NCI-H128 (cell line): ENCODE results near the gene ATXN2.
"Not testable (repeated sequence)": the region's sequence is repeated elsewhere in the genome, so short reads cannot be mapped to it uniquely, and the experiment has no call there.

Experiments used
- DNase-seq: peaks from one replicate; lab custom pipeline; 2025; ENCODE audit not compliant: unreplicated experiment; lab: John Stamatoyannopoulos, UW

Gene ATXN2

GRCh38 chr12:111405859-111406473 lies 193.1 kb downstream of the ATXN2 start, which contains the start of gene SH2B3:
Gene SH2B3, plus strand, starts transcription at chr12:111405923. Its CDS starts 12,223 bp downstream, at chr12:111418146.
- no peak for DNase-seq

GRCh38 chr12:111405149-111405858 lies 193.8 kb downstream of the ATXN2 start:
- peak; percentile 84 for DNase-seq

- DNase-seq, result no peak
Measured at GRCh38 chr12:111404362-111405148, 194.6 kb downstream of the ATXN2 start.

GRCh38 chr12:111402490-111402824 lies 196.7 kb downstream of the ATXN2 start:
- DNase-seq, result not testable (repeated sequence)
